Transverse colon (tissue), 4 donors: ENCODE data around the gene MGLL. TPM values are rescaled to one million over a fixed set of nuclear protein-coding genes. Genes with fewer than 3 reads are reported as not detected.

ENCODE experiments used
- DNase-seq: peaks from one replicate; pipeline ENCODE4 v3.0.0-alpha.2; 2019
- H3K27ac ChIP-seq, 4 donors: fragments of 200-600 bp; sonication (generic); 2 replicates each; pipeline ENCODE4 v1.5.1; 2016 to 2018; ENCODE audit warnings: inconsistent platforms in 4 of 4
- H3K27me3 ChIP-seq: fragments of 200-600 bp; sonication (generic); 2 replicates; pipeline ENCODE4 v1.5.1; 2017; ENCODE audit warnings: inconsistent platforms
- H3K36me3 ChIP-seq, 4 donors: fragments of 200-600 bp; sonication (generic); 2 replicates each; pipeline ENCODE4 v1.5.1; 2017 to 2019; ENCODE audit warnings: inconsistent platforms in 4 of 4
- H3K4me1 ChIP-seq, 4 donors: fragments of 200-600 bp; sonication (generic); 2 replicates each; pipeline ENCODE4 v1.5.1; 2017 to 2020; ENCODE audit warnings: inconsistent platforms in 4 of 4
- H3K4me3 ChIP-seq, 4 donors: fragments of 200-600 bp; sonication (generic); 1 replicate in 1 of 4; 2 replicates in 3 of 4; pipeline versions ENCODE4 v1.5.1 to v1.6.1; 2017 to 2019; ENCODE audit warnings: inconsistent platforms in 4 of 4
- H3K9me3 ChIP-seq, 2 donors: fragments of 200-600 bp; sonication (generic); 2 replicates each; pipeline ENCODE4 v1.5.1; 2017 to 2019; ENCODE audit warnings: inconsistent platforms in 2 of 2
- CTCF ChIP-seq, 5 experiments: fragments of 200-600 bp in 3 of 5; fragments of 450-650 bp in 2 of 5; sonication (generic) in 3 of 5; IDR thresholded peaks; 1 replicate in 2 of 5; 2 replicates in 3 of 5; pipeline ENCODE4 v1.5.1; 2016 to 2017; ENCODE audit warnings: antibody characterized with exemption in 5 of 5, inconsistent platforms in 3 of 5, mild to moderate bottlenecking in 2 of 5, moderate library complexity in 1 of 5
- EP300 ChIP-seq: sonication (generic); formaldehyde crosslinking; IDR thresholded peaks from one replicate; pipeline ENCODE4 v1.6.1; 2017; ENCODE audit warnings: antibody characterized with exemption, low read depth
- POLR2A ChIP-seq: fragments of 450-650 bp; IDR thresholded peaks from one replicate; pipeline ENCODE4 v1.6.1; 2016; ENCODE audit warnings: antibody characterized with exemption, mild to moderate bottlenecking, moderate library complexity
- POLR2AphosphoS5 ChIP-seq, 3 donors: sonication (generic); formaldehyde crosslinking; IDR thresholded peaks; one replicate each; pipeline ENCODE4 v1.6.1; 2016; ENCODE audit warnings: antibody characterized with exemption in 3 of 3
- WGBS, 2 donors: methylation state at CpG; one replicate each; pipeline ENCODE4 v1.1.5; 2018; ENCODE audit warnings: low coverage in 1 of 2; 5-methylcytosine and 5-hydroxymethylcytosine counted together
- in situ Hi-C, 4 donors: fragments of 200-750 bp; cut with MboI; loops; one replicate each; pipeline versions ENCODE4 v1.15.0 to v1.15.1; 2017; ENCODE audit warnings: low sequenced_read_pairs in 3 of 4, low pct_ligation_motif_present in 1 of 4, low pct_unique_long_range_greater_than_20kb in 1 of 4
- intact Hi-C: fragments of 100-400 bp; cut with DNase I; formaldehyde crosslinking; loops from one replicate; pipeline ENCODE4 v1.15.1; 2023; ENCODE audit warnings: low total_unique reads
- total RNA-seq, 4 donors: library from RNA; depleted of rRNA; stranded (reverse); fragments of >200 nt; gene quantifications; one replicate each; pipeline ENCODE4 v1.1.0, GENCODE V29; 2016

MGLL gene
- total RNA-seq, 4 donors from 2014 or later = 150 to 329 (median 294) TPM

- in situ Hi-C loops = no loop called here
- TF ChIP-seq POLR2A (no peak), CTCF (IDR thresholded peaks at IDR 0.05) (no peak)
- H3K4me3 ChIP-seq = no peak overlapping the region
- no peaks in the 10 kb centered on the region for H3K9me3 ChIP-seq
- intact Hi-C loops = no loop called here
- H3K36me3 ChIP-seq = no peaks in the 10 kb centered on the region
- DNase-seq = no peak
- no peaks in the 10 kb centered on the region for H3K27me3 ChIP-seq
- no peak overlapping the region for H3K27ac ChIP-seq
- H3K4me1 ChIP-seq = no peaks in the 10 kb centered on the region
- WGBS, 2 donors = 78 to 92% methylated on average over 2 to 13 of the region's 13 CpGs
Measured at GRCh38 chr3:127647166-127647844, 175.0 kb downstream of the MGLL start.

GRCh38 chr3:127646501-127647046, 175.7 kb downstream of the MGLL start:
- Histone ChIP-seq H3K4me1 (no peaks in the 10 kb centered on the region), H3K27ac (no peak overlapping the region), H3K36me3 (no peaks in the 10 kb centered on the region), H3K4me3 (no peak overlapping the region), H3K27me3 (no peaks in the 10 kb centered on the region), H3K9me3 (no peaks in the 10 kb centered on the region)
- DNase-seq = no peak
- in situ Hi-C loops (no loop called here), intact Hi-C loops (no loop called here)
- 94 to 96% methylated on average over 8 to 10 of the region's 10 CpGs for WGBS, 2 donors
- TF ChIP-seq EP300 (no peak), CTCF (IDR thresholded peaks at IDR 0.05) (no peak), POLR2A (no peak), POLR2AphosphoS5 (IDR thresholded peaks at IDR 0.05) (no peak)

GRCh38 chr3:127645371-127646015, 176.8 kb downstream of the MGLL start:
- intact Hi-C loops = no loop called here
- WGBS, 2 donors = 92 to 100% methylated on average over 3 to 8 of the region's 8 CpGs

More at GRCh38 chr3:127645371-127646015, 176.8 kb downstream of the MGLL start:
- no peak for TF ChIP-seq POLR2A
- no peak for TF ChIP-seq CTCF (IDR thresholded peaks at IDR 0.05)
- TF ChIP-seq POLR2AphosphoS5 (IDR thresholded peaks at IDR 0.05) = no peak
- TF ChIP-seq EP300 = no peak
- H3K36me3 ChIP-seq = no peaks in the 10 kb centered on the region
- H3K27me3 ChIP-seq = no peaks in the 10 kb centered on the region
- H3K4me3 ChIP-seq = no peak overlapping the region
- H3K9me3 ChIP-seq = no peaks in the 10 kb centered on the region
- H3K27ac ChIP-seq = no peak overlapping the region
- in situ Hi-C loops = no loop called here
- no peak for DNase-seq
- no peaks in the 10 kb centered on the region for H3K4me1 ChIP-seq
